ENCODE data around the gene USP10. TPM values are rescaled to one million over a fixed set of nuclear protein-coding genes. Genes with fewer than 3 reads are reported as not detected.
"Not testable (repeated sequence)": the region's sequence is repeated elsewhere in the genome, so short reads cannot be mapped to it uniquely, and the experiment has no call there.

Gene USP10
- total RNA-seq, 1 donor from 2014 or later: 128 TPM

GRCh38 chr16:84692451-84693214, 7.2 kb upstream of the USP10 start:
- TF ChIP-seq CTCF (IDR thresholded peaks at IDR 0.05; ENCODE audit: unreplicated experiment): no peak
- DNase-seq (ENCODE audit: low spot score in 2 of 2, unreplicated experiment in 2 of 2): no peak
- Mint-ChIP-seq H3K9me3 (peaks cover 10% of the 10 kb centered on the region), H3K4me1 (peaks cover 19% of the 10 kb centered on the region), H3K4me3 (no peak overlapping the region), H3K27me3 (ENCODE audit: low read depth) (no peaks in the 10 kb centered on the region), H3K27ac (peak overlapping the region; percentile 10), H3K36me3 (no peaks in the 10 kb centered on the region)

- not testable (repeated sequence) for H3K4me3 Mint-ChIP-seq
These were observed 5.9 kb upstream of the USP10 start for GRCh38 chr16:84693869-84694268.

GRCh38 chr16:84694980-84695379, 4.8 kb upstream of the USP10 start:
- Mint-ChIP-seq H3K36me3 (no peaks in the 10 kb centered on the region), H3K27ac (no peak overlapping the region)

More at GRCh38 chr16:84693869-84694268, 5.9 kb upstream of the USP10 start:
- peaks cover 19% of the 10 kb centered on the region for H3K4me1 Mint-ChIP-seq
- H3K36me3 Mint-ChIP-seq; H3K27ac Mint-ChIP-seq; DNase-seq (ENCODE audit: low spot score in 2 of 2, unreplicated experiment in 2 of 2); H3K27me3 Mint-ChIP-seq (ENCODE audit: low read depth); H3K9me3 Mint-ChIP-seq: not testable (repeated sequence)

GRCh38 chr16:84699147-84699711, 571 bp upstream of the USP10 start:
- TF ChIP-seq CTCF (IDR thresholded peaks at IDR 0.05; ENCODE audit: unreplicated experiment): no peak
- peak overlapping the region; percentile 78 for H3K27ac Mint-ChIP-seq
- H3K4me3 Mint-ChIP-seq: peak overlapping the region; percentile 78
- peaks cover 32% of the 10 kb centered on the region for H3K4me1 Mint-ChIP-seq
- H3K27me3 Mint-ChIP-seq (ENCODE audit: low read depth): no peaks in the 10 kb centered on the region
- no peaks in the 10 kb centered on the region for H3K36me3 Mint-ChIP-seq
- DNase-seq (ENCODE audit: low spot score in 2 of 2, unreplicated experiment in 2 of 2): peak in 1 of 2 experiments; percentile 43
- no peaks in the 10 kb centered on the region for H3K9me3 Mint-ChIP-seq

More at GRCh38 chr16:84694980-84695379, 4.8 kb upstream of the USP10 start:
- TF ChIP-seq CTCF (IDR thresholded peaks at IDR 0.05; ENCODE audit: unreplicated experiment): no peak
- Mint-ChIP-seq H3K4me1 (peaks cover 19% of the 10 kb centered on the region), H3K4me3 (no peak overlapping the region), H3K9me3 (peaks cover 7% of the 10 kb centered on the region), H3K27me3 (ENCODE audit: low read depth) (no peaks in the 10 kb centered on the region)
- no peak for DNase-seq (ENCODE audit: low spot score in 2 of 2, unreplicated experiment in 2 of 2)

- peaks cover 3% of the 10 kb centered on the region for H3K36me3 Mint-ChIP-seq
- DNase-seq (ENCODE audit: low spot score in 2 of 2, unreplicated experiment in 2 of 2): no peak
- H3K4me3 Mint-ChIP-seq: peak overlapping the region; percentile 97
- no peaks in the 10 kb centered on the region for H3K27me3 Mint-ChIP-seq (ENCODE audit: low read depth)
- peak overlapping the region; percentile 97 for H3K27ac Mint-ChIP-seq
- H3K4me1 Mint-ChIP-seq: peaks cover 41% of the 10 kb centered on the region
- TF ChIP-seq CTCF (IDR thresholded peaks at IDR 0.05; ENCODE audit: unreplicated experiment): no peak
- no peaks in the 10 kb centered on the region for H3K9me3 Mint-ChIP-seq
These were observed 873 bp downstream of the USP10 start for GRCh38 chr16:84700446-84701300.

Data from mesothelial cell of epicardium (in vitro differentiated cells).